Stimulated activated CD4-positive, alpha-beta T cell treated with anti-CD3 and anti-CD28 coated beads, Interleukin-4, amount 100 ng/mL, for 1 hour (primary cell): ENCODE results near the gene NFASC.

ENCODE experiments used
- DNase-seq: peaks from one replicate; pipeline ENCODE4 v3.0.0-alpha.2; 2020

Gene NFASC

DNA sequence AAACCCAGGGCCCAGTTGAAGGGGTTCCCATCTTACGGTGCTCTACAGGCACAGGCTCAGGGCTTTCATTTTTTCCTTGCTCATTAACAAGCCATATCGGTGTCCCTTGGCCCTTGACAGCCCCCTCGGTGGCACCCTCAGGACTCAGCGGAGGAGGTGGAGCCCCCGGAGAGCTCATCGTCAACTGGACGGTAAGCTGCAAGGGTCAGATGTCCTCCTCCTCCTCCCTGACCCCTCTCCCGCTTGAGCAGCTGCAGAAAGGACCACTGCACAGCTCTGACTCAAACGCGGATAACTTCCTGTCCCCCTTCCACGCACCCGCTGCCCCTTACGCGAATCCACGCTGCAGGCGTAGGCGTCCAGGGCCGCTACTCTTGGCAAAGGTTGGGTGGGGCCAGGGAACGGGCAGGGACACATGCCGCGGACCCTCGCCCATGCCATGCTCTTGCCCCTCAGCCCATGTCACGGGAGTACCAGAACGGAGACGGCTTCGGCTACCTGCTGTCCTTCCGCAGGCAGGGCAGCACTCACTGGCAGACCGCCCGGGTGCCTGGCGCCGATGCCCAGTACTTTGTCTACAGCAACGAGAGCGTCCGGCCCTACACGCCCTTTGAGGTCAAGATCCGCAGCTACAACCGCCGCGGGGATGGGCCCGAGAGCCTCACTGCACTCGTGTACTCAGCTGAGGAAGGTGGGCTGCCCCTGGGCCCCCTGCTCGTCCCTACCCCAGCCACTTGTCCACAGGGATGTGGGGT is 198.9 kb downstream of the NFASC start:
- DNase-seq, result no peak

DNA sequence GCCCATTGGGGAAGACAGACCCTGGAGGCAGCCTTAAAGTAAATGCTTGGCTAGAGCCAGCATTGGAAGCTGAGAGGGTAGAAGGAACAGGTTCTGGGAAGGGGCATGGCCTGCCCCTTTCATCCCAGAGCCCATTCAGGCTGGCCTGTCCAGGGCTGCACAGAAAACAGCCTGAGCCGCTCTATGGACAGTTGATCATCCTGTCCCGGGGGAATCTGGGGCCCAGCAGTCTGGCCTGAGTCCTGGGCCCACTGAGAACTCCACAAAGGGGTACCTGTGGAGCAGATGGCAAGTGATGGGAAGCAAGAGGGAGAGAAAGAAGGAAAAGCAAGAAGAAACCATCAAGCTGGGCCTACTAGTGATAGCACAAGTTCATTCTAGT is 200.4 kb downstream of the NFASC start:
- DNase-seq, result no peak

DNA sequence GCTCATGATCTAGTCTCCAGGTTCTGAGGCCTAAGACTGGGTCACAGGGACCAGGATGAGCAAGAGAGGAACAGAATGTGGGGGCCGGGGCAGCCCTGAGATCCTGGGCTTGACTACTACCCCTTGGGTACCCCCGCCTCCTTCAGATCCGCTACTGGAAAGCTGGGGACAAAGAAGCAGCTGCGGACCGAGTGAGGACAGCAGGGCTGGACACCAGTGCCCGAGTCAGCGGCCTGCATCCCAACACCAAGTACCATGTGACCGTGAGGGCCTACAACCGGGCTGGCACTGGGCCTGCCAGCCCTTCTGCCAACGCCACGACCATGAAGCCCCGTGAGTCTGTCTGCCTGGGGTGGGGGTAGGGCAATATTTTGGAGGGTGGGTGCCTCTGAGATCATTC is 201.1 kb downstream of the NFASC start:
- no peak for DNase-seq

GRCh38 chr1:205072286-205072685 is 201.6 kb downstream of the NFASC start:
- no peak for DNase-seq
